Stomach (tissue), 4 donors: ENCODE data around the gene HCFC1R1.

ENCODE experiments used
- EP300 ChIP-seq: sonication (generic); formaldehyde crosslinking; IDR thresholded peaks from one replicate; pipeline ENCODE4 v1.6.1; 2017; ENCODE audit warnings: antibody characterized with exemption
- TF ChIP-seq, protein P1 (sequence below), 7 experiments: fragments of 450-650 bp in 4 of 7; fragments of 200-600 bp in 3 of 7; sonication (generic) in 3 of 7; IDR thresholded peaks; one replicate each; pipeline ENCODE4 v1.5.1; 2016 to 2019; ENCODE audit warnings: antibody characterized with exemption in 7 of 7, control low read depth in 2 of 7, mild to moderate bottlenecking in 1 of 7

DNA sequence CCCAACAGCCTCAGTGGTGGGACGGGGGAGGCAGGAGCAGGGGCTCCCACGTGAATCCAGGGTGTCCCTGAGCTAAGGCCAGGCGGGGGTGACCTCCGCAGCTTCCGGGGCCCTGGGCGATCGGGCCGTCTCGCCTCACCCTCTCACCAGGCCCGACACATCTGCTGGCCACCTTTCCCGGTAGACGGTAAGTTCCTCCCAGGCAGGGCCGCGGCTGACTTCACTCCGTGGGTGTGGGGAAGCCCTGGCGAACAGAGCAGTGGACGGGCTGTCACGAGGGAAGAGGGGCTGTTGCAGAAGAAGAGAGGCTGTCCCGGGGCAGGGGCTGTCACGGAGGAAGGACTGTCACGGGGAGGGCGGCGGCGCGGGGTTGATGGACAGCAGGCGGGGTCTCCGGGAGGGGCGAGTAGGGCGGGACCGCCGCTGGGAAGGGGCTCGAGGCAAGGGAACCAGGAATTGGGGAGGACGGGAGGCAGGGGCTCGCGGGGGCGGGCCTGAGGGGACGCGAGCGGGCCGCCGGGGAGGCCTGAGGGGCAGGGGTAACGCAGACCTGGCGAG, 44.0 kb downstream of the HCFC1R1 start:
- TF ChIP-seq EP300 = no peak
- TF ChIP-seq, protein P1, sequence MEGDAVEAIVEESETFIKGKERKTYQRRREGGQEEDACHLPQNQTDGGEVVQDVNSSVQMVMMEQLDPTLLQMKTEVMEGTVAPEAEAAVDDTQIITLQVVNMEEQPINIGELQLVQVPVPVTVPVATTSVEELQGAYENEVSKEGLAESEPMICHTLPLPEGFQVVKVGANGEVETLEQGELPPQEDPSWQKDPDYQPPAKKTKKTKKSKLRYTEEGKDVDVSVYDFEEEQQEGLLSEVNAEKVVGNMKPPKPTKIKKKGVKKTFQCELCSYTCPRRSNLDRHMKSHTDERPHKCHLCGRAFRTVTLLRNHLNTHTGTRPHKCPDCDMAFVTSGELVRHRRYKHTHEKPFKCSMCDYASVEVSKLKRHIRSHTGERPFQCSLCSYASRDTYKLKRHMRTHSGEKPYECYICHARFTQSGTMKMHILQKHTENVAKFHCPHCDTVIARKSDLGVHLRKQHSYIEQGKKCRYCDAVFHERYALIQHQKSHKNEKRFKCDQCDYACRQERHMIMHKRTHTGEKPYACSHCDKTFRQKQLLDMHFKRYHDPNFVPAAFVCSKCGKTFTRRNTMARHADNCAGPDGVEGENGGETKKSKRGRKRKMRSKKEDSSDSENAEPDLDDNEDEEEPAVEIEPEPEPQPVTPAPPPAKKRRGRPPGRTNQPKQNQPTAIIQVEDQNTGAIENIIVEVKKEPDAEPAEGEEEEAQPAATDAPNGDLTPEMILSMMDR (IDR thresholded peaks at IDR 0.05) = no peak
